Astrocyte (in vitro differentiated cells and primary cell): ENCODE data around the gene UBR3.

Experiments
- EZH2 ChIP-seq: IDR thresholded peaks from 2 replicates; pipeline ENCODE4 v1.6.1; 2012; ENCODE audit warnings: mild to moderate bottlenecking, low read length, inconsistent platforms; ENCODE audit not compliant: insufficient read depth
- TF ChIP-seq, protein P1 (sequence below): IDR thresholded peaks from 2 replicates; pipeline ENCODE4 v1.5.1; 2011; ENCODE audit warnings: low read depth, mild to moderate bottlenecking, inconsistent platforms, low read length, moderate library complexity; ENCODE audit not compliant: insufficient read depth

DNA sequence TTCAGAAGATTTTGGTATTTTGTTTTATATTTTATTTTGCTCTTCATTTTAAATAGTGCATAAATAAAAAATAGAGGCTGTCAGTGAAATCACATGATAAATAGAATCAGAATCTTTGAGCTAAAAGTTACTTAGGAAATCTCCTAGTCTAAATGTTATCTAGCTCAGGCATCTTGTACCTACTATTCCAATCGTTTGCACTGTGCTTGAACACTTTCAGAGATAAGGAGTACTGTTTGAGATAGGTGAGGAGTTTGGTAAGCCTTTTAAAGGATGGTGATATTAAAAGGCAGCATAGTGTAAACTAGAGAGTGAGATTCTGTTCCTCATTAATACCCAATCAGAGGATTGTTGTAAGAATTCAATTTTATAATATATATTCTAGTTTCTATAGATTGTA, 193.5 kb downstream of the UBR3 start:
- no peak for TF ChIP-seq EZH2
- TF ChIP-seq, protein P1, sequence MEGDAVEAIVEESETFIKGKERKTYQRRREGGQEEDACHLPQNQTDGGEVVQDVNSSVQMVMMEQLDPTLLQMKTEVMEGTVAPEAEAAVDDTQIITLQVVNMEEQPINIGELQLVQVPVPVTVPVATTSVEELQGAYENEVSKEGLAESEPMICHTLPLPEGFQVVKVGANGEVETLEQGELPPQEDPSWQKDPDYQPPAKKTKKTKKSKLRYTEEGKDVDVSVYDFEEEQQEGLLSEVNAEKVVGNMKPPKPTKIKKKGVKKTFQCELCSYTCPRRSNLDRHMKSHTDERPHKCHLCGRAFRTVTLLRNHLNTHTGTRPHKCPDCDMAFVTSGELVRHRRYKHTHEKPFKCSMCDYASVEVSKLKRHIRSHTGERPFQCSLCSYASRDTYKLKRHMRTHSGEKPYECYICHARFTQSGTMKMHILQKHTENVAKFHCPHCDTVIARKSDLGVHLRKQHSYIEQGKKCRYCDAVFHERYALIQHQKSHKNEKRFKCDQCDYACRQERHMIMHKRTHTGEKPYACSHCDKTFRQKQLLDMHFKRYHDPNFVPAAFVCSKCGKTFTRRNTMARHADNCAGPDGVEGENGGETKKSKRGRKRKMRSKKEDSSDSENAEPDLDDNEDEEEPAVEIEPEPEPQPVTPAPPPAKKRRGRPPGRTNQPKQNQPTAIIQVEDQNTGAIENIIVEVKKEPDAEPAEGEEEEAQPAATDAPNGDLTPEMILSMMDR, result no peak
